Suprapubic skin (tissue), 4 donors: Measurements from ENCODE around the gene SPAG6. TPM values are rescaled to one million over a fixed set of nuclear protein-coding genes. Genes with fewer than 3 reads are reported as not detected.

Source experiments
- DNase-seq, 2 donors: peaks; one replicate each; pipeline ENCODE4 v3.0.0-alpha.2; 2019; ENCODE audit warnings: low spot score in 2 of 2
- H3K27ac ChIP-seq: fragments of 200-600 bp; sonication (generic); one replicate; pipeline ENCODE4 v1.5.1; 2019
- H3K27me3 ChIP-seq: fragments of 200-600 bp; sonication (generic); one replicate; pipeline ENCODE4 v1.5.1; 2019
- H3K36me3 ChIP-seq: fragments of 200-600 bp; sonication (generic); one replicate; pipeline ENCODE4 v1.5.1; 2019
- H3K4me1 ChIP-seq: fragments of 200-600 bp; sonication (generic); one replicate; pipeline ENCODE4 v1.5.1; 2019
- H3K4me3 ChIP-seq: fragments of 200-600 bp; sonication (generic); one replicate; pipeline ENCODE4 v1.5.1; 2019; ENCODE audit warnings: mild to moderate bottlenecking
- H3K9me3 ChIP-seq: fragments of 200-600 bp; sonication (generic); one replicate; pipeline ENCODE4 v1.5.1; 2019
- CTCF ChIP-seq, 2 donors: fragments of 200-600 bp in 1 of 2; fragments of 450-650 bp in 1 of 2; sonication (generic) in 1 of 2; IDR thresholded peaks; one replicate each; pipeline ENCODE4 v1.5.1; 2016 to 2019; ENCODE audit warnings: antibody characterized with exemption in 2 of 2, mild to moderate bottlenecking in 1 of 2, moderate library complexity in 1 of 2
- EP300 ChIP-seq: sonication (generic); formaldehyde crosslinking; IDR thresholded peaks from one replicate; pipeline ENCODE4 v1.6.1; 2017; ENCODE audit warnings: antibody characterized with exemption
- POLR2A ChIP-seq, 2 donors: fragments of 450-650 bp; IDR thresholded peaks; one replicate each; pipeline ENCODE4 v1.6.1; 2017; ENCODE audit warnings: antibody characterized with exemption in 2 of 2, mild to moderate bottlenecking in 2 of 2, moderate library complexity in 2 of 2
- POLR2AphosphoS5 ChIP-seq, 3 donors: sonication (generic); formaldehyde crosslinking; IDR thresholded peaks; one replicate each; pipeline ENCODE4 v1.6.1; 2017; ENCODE audit warnings: antibody characterized with exemption in 3 of 3
- WGBS: methylation state at CpG from one replicate; pipeline ENCODE4 v1.1.5; 2018; 5-methylcytosine and 5-hydroxymethylcytosine counted together
- total RNA-seq, 4 donors: library from RNA; depleted of rRNA; stranded (reverse); fragments of >200 nt; gene quantifications; one replicate each; pipeline ENCODE4 v1.1.0, GENCODE V29; 2016

SPAG6 gene
- total RNA-seq, 4 donors from 2014 or later = 0.34 to 1.1 (median 0.72) TPM; not detected in 1

DNA sequence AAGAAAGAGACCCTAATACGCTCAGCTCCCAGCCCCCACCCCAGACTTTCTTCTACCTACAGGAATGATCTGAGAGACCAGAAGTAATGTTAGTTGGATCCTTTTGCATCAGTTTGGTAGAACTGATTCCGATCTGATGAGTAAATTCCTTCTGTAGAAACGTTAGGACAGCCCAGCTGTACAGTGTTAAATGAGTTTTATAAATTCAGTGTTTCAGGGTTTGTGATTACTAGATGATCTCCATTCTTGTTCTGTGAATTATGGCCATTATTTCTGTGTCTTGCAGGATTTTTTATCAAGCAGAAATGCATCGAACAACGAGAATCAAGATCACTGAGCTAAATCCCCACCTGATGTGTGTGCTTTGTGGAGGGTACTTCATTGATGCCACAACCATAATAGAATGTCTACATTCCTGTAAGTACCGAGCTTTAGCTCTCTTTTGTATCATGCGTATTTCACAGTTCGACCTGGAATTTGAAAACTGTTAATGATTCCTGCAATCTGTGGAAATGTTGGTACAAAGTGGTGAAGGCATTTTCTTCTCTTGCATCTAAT is 19.1 kb upstream of the SPAG6 start:
- no peak for DNase-seq
- TF ChIP-seq POLR2A (IDR thresholded peaks at IDR 0.05) (no peak), EP300 (no peak), POLR2AphosphoS5 (IDR thresholded peaks at IDR 0.05) (no peak), CTCF (IDR thresholded peaks at IDR 0.05) (no peak)
- Histone ChIP-seq H3K36me3 (peaks cover 13% of the 10 kb centered on the region), H3K4me1 (peaks cover 29% of the 10 kb centered on the region), H3K27me3 (peaks cover 29% of the 10 kb centered on the region), H3K9me3 (no peaks in the 10 kb centered on the region), H3K27ac (peak overlapping the region; percentile 72), H3K4me3 (peak overlapping the region; percentile 69)
- WGBS = 63% methylated on average over 8 of the region's 8 CpGs

GRCh38 chr10:22329150-22329549 is 16.1 kb upstream of the SPAG6 start:
- Histone ChIP-seq H3K36me3 (peaks cover 13% of the 10 kb centered on the region), H3K4me1 (peaks cover 18% of the 10 kb centered on the region), H3K27me3 (peaks cover 14% of the 10 kb centered on the region), H3K4me3 (no peak overlapping the region), H3K9me3 (no peaks in the 10 kb centered on the region), H3K27ac (no peak overlapping the region)
- 96% methylated on average over 3 of the region's 3 CpGs for WGBS
- DNase-seq = no peak
- TF ChIP-seq EP300 (no peak), POLR2AphosphoS5 (IDR thresholded peaks at IDR 0.05) (no peak), POLR2A (IDR thresholded peaks at IDR 0.05) (no peak), CTCF (IDR thresholded peaks at IDR 0.05) (no peak)

DNA sequence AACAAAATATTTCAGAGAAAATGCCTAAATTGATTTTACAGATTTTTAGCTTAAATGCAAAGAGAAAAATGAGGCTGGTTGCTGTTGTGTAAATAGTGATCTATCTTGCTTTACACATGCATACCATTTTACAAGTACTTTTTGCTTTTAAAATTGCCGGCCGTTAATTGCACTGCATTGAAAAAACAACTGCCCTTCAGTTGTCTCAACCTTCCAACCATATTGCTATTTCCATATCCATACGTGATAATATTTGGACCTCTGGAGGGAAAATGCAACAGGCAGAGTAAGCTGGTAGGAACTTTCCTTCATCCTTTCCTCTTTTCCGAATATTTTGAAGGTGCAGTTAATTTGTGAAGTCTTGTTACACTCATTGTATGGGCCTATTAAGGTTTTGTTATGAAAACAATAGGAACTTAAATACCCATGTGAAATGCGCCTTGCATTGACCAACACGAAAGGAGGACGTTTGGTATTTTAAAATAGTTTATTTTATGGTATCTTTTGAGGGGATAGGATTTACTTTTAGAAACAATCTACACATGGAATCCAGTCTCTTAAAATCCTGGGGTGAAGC is 13.1 kb upstream of the SPAG6 start:
- Histone ChIP-seq H3K4me3 (no peak overlapping the region), H3K36me3 (peaks cover 13% of the 10 kb centered on the region), H3K27ac (no peak overlapping the region), H3K4me1 (peaks cover 27% of the 10 kb centered on the region), H3K27me3 (peaks cover 37% of the 10 kb centered on the region), H3K9me3 (no peaks in the 10 kb centered on the region)
- no peak for TF ChIP-seq EP300
- TF ChIP-seq CTCF (IDR thresholded peaks at IDR 0.05) = no peak
- no peak for DNase-seq
- WGBS = 96% methylated on average over 7 of the region's 7 CpGs

GRCh38 chr10:22333167-22333974 is 11.9 kb upstream of the SPAG6 start:
- H3K27ac ChIP-seq = no peak overlapping the region
- peaks cover 29% of the 10 kb centered on the region for H3K4me1 ChIP-seq
- H3K27me3 ChIP-seq = peaks cover 49% of the 10 kb centered on the region
- 75% methylated on average over 25 of the region's 25 CpGs for WGBS
- H3K4me3 ChIP-seq = no peak overlapping the region
- peaks cover 13% of the 10 kb centered on the region for H3K36me3 ChIP-seq
- no peaks in the 10 kb centered on the region for H3K9me3 ChIP-seq
- TF ChIP-seq EP300 (no peak), POLR2A (IDR thresholded peaks at IDR 0.05) (no peak), POLR2AphosphoS5 (IDR thresholded peaks at IDR 0.05) (no peak), CTCF (IDR thresholded peaks at IDR 0.05) (no peak)
- DNase-seq = no peak

- TF ChIP-seq EP300 = no peak
- TF ChIP-seq POLR2A (IDR thresholded peaks at IDR 0.05) = no peak
- no peak for TF ChIP-seq CTCF (IDR thresholded peaks at IDR 0.05)
- TF ChIP-seq POLR2AphosphoS5 (IDR thresholded peaks at IDR 0.05) = no peak
- Histone ChIP-seq H3K27ac (no peak overlapping the region), H3K9me3 (no peaks in the 10 kb centered on the region), H3K36me3 (peaks cover 13% of the 10 kb centered on the region), H3K4me1 (peaks cover 30% of the 10 kb centered on the region), H3K4me3 (peak overlapping the region; percentile 57), H3K27me3 (peaks cover 54% of the 10 kb centered on the region)
- no peak for DNase-seq
- WGBS = 74% methylated on average over 16 of the region's 16 CpGs
Observed at GRCh38 chr10:22333975-22334282, 11.4 kb upstream of the SPAG6 start.
